ENCODE results near the gene CHRM2. TPM values are rescaled to one million over a fixed set of nuclear protein-coding genes. Genes with fewer than 3 reads are reported as not detected.

The CHRM2 gene
- polyA plus RNA-seq, 1 donor from 2014 or later = 0.05 TPM

GRCh38 chr7:137007001-137007694 is 138.7 kb downstream of the CHRM2 start:
- no peak overlapping the region for H3K27ac ChIP-seq (ENCODE audit: low read length)
- TF ChIP-seq EZH2 (IDR thresholded peaks at IDR 0.05; ENCODE audit: borderline replicate concordance, insufficient read depth, low read length, poor library complexity, severe bottlenecking) (no peak), REST (IDR thresholded peaks at IDR 0.05; ENCODE audit: borderline replicate concordance) (no peak), EP300 (conservative IDR thresholded peaks at IDR 0.05; ENCODE audit: poor library complexity, severe bottlenecking) (no peak), TAF1 (IDR thresholded peaks at IDR 0.05; ENCODE audit: low read depth) (no peak), POLR2AphosphoS5 (IDR thresholded peaks at IDR 0.05) (no peak), RAD21 (conservative IDR thresholded peaks at IDR 0.05) (no peak)
- no peaks in the 10 kb centered on the region for H3K79me2 ChIP-seq (replicated peaks; ENCODE audit: insufficient read depth, low read length)
- H3K4me3 ChIP-seq (ENCODE audit: low read length) = no peak overlapping the region
- no peaks in the 10 kb centered on the region for H3F3A ChIP-seq (ENCODE audit: insufficient read depth, low read length, poor library complexity, severe bottlenecking)
- no peak overlapping the region for H2AFZ ChIP-seq (ENCODE audit: low read depth, low read length)
- H3K4me2 ChIP-seq (ENCODE audit: low read length) = no peak overlapping the region
- no peak overlapping the region for H3K9ac ChIP-seq (ENCODE audit: low read length)
- no peaks in the 10 kb centered on the region for H3K27me3 ChIP-seq (ENCODE audit: insufficient read depth, low read depth, low read length)
- no peaks in the 10 kb centered on the region for H3K9me3 ChIP-seq (ENCODE audit: low read length)
- no peaks in the 10 kb centered on the region for H3K36me3 ChIP-seq (ENCODE audit: insufficient read depth, low read length)
- H4K20me1 ChIP-seq (ENCODE audit: insufficient read depth) = no peaks in the 10 kb centered on the region
- H3K9me2 ChIP-seq (ENCODE audit: insufficient read depth, low read length) = no peaks in the 10 kb centered on the region

- Histone ChIP-seq H3K36me3 (ENCODE audit: insufficient read depth, low read length) (no peaks in the 10 kb centered on the region), H3K9me3 (ENCODE audit: low read length) (no peaks in the 10 kb centered on the region), H3K4me2 (ENCODE audit: low read length) (no peak overlapping the region), H3K9ac (ENCODE audit: low read length) (no peak overlapping the region), H3K27ac (ENCODE audit: low read length) (no peak overlapping the region), H3K9me2 (ENCODE audit: insufficient read depth, low read length) (no peaks in the 10 kb centered on the region), H4K20me1 (ENCODE audit: insufficient read depth) (no peaks in the 10 kb centered on the region), H3K27me3 (ENCODE audit: insufficient read depth, low read depth, low read length) (no peaks in the 10 kb centered on the region), H2AFZ (ENCODE audit: low read depth, low read length) (no peak overlapping the region), H3K79me2 (replicated peaks; ENCODE audit: insufficient read depth, low read length) (no peaks in the 10 kb centered on the region), H3K4me3 (ENCODE audit: low read length) (no peak overlapping the region), H3F3A (ENCODE audit: insufficient read depth, low read length, poor library complexity, severe bottlenecking) (no peaks in the 10 kb centered on the region)
- TF ChIP-seq POLR2AphosphoS5 (IDR thresholded peaks at IDR 0.05) = no peak
- TF ChIP-seq SMC3 (conservative IDR thresholded peaks at IDR 0.05; ENCODE audit: poor library complexity) = no peak
- no peak for TF ChIP-seq TAF1 (IDR thresholded peaks at IDR 0.05; ENCODE audit: low read depth)
- TF ChIP-seq EZH2 (IDR thresholded peaks at IDR 0.05; ENCODE audit: borderline replicate concordance, insufficient read depth, low read length, poor library complexity, severe bottlenecking) = no peak
- TF ChIP-seq RAD21 (conservative IDR thresholded peaks at IDR 0.05) = no peak
- TF ChIP-seq MXI1 (conservative IDR thresholded peaks at IDR 0.05; ENCODE audit: poor library complexity, severe bottlenecking) = no peak
- TF ChIP-seq CTCF (IDR thresholded peaks at IDR 0.05; ENCODE audit: poor library complexity, severe bottlenecking) = no peak
- no peak for TF ChIP-seq EP300 (conservative IDR thresholded peaks at IDR 0.05; ENCODE audit: poor library complexity, severe bottlenecking)
- TF ChIP-seq REST (IDR thresholded peaks at IDR 0.05; ENCODE audit: borderline replicate concordance) = no peak
Observed at GRCh38 chr7:137009404-137009803, 141.0 kb downstream of the CHRM2 start.

All from neural cell (in vitro differentiated cells).